Measurements from ENCODE around the gene B4GALNT4.

DNA sequence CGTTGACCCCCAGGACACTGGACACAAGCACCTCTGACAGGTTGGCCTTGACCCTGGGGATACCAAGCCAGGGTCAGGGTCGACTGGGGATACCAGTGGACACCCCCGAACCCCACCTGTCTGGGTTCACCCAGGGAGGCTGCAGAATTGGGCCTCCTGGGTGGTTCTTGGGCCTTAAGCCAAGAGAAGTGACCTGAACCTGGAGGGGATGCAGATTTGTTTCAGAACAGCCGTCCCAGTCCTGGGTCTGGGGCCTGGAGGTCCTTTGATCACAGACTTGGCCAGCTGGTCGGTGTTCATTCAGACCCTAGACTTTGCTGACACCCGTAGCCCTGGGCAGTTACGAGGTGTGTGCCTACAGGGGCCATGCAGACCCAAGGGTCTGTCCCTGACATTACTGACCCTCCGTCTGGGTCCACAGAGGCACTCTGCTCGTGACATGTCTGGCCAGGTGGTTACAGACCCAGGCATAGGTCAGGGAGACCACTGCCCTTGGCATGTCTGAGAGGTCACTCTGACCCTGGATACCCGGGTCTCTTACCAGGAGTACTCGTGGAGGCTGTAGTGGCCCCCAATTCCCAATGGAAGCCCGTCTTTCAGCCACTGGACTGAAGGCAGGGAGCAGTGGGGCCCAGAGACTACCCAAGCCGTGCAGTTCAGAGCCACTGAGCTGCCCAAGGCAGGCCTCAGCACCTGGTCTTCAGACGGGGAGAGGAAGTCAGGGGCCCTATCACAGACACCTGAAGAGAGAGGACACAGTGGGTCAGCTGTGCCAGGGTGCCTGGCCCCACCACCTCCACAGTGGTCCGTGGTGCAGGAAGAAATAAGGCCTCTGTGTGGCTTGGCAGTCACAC, 39.1 kb downstream of the B4GALNT4 start:
- TF ChIP-seq, protein P1, sequence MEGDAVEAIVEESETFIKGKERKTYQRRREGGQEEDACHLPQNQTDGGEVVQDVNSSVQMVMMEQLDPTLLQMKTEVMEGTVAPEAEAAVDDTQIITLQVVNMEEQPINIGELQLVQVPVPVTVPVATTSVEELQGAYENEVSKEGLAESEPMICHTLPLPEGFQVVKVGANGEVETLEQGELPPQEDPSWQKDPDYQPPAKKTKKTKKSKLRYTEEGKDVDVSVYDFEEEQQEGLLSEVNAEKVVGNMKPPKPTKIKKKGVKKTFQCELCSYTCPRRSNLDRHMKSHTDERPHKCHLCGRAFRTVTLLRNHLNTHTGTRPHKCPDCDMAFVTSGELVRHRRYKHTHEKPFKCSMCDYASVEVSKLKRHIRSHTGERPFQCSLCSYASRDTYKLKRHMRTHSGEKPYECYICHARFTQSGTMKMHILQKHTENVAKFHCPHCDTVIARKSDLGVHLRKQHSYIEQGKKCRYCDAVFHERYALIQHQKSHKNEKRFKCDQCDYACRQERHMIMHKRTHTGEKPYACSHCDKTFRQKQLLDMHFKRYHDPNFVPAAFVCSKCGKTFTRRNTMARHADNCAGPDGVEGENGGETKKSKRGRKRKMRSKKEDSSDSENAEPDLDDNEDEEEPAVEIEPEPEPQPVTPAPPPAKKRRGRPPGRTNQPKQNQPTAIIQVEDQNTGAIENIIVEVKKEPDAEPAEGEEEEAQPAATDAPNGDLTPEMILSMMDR (IDR thresholded peaks at IDR 0.05): no peak
- no peak for TF ChIP-seq ZFX (IDR thresholded peaks at IDR 0.05; ENCODE audit: borderline replicate concordance)
